AG10803 (cell line): ENCODE measurements around the gene ANP32B.

Experiments used
- DNase-seq: peaks from one replicate; pipeline ENCODE4 v3.0.0; 2010; ENCODE audit warnings: low read depth
- H3K4me3 ChIP-seq: 2 replicates; pipeline ENCODE4 v1.5.1; 2011; ENCODE audit warnings: mild to moderate bottlenecking, low read length, control low read depth
- TF ChIP-seq, protein P1 (sequence below): conservative IDR thresholded peaks from 2 replicates; pipeline ENCODE4 v1.5.1; 2011; ENCODE audit warnings: mild to moderate bottlenecking, low read length, control low read depth, inconsistent platforms

The ANP32B gene

DNA sequence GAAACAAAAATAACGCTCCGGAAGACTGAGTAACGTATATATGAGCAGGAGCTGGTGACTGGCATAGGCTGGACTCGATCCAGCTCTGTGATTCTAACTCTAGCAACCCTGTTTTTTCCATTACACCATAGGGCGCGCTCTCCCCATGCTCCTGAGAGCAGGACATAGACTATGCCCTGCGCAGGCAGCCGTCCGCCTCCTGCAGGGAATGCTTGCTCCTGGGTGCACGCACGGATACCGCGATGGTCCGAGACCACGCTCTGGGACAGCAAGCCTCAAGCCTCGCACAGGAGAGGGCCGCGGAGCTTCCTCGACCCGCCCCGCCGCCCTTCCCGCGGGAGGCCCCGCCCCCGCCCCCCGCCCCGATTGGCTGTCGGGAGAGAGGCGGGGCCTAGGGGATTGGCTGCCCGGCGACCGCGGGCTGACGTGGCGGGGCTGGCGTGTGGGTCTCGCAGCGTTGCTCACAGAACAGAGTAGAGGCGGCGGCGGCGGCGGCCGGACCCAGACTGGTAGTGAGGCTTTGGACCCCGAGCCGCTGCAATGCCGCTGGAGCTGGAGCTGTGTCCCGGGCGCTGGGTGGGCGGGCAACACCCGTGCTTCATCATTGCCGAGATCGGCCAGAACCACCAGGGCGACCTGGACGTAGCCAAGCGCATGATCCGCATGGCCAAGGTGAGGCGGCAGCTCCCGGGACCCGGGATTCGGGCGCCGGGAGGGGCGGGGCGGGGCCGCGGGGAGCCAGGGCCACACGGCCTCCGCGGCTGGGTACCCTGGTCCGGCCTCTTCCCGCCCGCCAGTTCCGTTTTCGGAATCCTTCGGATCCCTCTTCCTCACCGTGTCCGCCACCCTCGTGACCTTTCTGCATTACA is 73.4 kb downstream of the ANP32B start, which contains the start of gene NANS:
Gene NANS, plus strand, starts transcription at position 464 of the 869 bp plus-strand sequence. Its CDS starts 77 bp downstream, at position 541.
- H3K4me3 ChIP-seq, result peak within 1 kb of the TSS; percentile 85
- peak; percentile 88 for DNase-seq
- TF ChIP-seq, protein P1, sequence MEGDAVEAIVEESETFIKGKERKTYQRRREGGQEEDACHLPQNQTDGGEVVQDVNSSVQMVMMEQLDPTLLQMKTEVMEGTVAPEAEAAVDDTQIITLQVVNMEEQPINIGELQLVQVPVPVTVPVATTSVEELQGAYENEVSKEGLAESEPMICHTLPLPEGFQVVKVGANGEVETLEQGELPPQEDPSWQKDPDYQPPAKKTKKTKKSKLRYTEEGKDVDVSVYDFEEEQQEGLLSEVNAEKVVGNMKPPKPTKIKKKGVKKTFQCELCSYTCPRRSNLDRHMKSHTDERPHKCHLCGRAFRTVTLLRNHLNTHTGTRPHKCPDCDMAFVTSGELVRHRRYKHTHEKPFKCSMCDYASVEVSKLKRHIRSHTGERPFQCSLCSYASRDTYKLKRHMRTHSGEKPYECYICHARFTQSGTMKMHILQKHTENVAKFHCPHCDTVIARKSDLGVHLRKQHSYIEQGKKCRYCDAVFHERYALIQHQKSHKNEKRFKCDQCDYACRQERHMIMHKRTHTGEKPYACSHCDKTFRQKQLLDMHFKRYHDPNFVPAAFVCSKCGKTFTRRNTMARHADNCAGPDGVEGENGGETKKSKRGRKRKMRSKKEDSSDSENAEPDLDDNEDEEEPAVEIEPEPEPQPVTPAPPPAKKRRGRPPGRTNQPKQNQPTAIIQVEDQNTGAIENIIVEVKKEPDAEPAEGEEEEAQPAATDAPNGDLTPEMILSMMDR, result no peak

DNA sequence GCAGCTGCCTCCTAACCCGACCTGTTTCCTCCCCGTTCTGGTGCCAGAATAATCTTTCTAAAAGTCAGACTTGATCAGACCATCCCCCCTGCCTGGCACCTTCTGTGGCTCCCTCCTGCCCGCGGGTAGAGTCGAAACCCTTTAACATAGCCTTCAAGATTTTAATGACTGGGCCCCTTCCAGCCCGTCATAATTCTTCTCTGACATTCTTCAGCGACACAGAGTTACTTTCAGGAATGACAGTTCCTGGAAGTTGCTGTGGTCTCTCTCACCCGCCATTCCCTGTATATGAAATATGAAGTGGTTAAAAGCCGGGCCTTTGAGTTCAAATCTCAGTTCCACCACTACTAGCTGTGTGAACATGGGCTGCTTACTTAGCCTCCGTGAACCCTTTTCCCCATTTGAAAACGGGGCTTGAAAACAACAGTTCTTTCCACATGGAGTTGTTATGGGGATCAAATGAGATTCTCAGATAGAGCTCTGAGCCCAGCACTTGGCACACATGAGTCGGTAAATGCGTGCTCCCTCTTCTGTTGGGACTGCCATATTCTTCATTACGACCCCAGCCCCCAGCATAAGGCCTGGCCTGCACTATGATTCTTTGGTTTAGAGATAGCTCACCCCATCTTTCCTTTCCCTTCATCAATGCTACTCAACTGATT is 74.1 kb downstream of the ANP32B start:
- TF ChIP-seq, protein P1, result no peak; the same call in 1 of the 2 replicates
- DNase-seq, result peak; percentile 19

DNA sequence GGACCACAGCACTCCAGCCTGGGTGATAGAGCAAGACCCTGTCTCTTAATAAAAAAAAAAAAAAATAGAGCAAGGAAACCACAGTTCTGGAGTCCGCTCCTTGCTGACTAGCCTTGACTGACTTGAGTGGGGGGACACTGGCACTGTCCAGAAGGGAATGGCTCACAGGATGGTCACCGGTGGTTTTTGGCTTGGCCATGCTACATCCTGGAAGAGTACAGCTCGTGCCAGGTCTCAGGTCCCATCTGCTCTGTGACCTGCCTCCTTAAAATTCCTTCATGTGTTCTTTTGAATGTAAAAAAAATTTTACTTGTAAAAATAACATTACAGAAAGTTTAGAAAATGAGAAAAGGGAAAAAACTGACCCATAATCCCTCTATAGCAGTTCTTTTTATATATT is 79.0 kb downstream of the ANP32B start:
- DNase-seq, result no peak
- no peak overlapping the region for H3K4me3 ChIP-seq
- TF ChIP-seq, protein P1, result no peak

More for the DNA sequence above, 74.1 kb downstream of the ANP32B start:
- H3K4me3 ChIP-seq, result peak overlapping the region; percentile 85

DNA sequence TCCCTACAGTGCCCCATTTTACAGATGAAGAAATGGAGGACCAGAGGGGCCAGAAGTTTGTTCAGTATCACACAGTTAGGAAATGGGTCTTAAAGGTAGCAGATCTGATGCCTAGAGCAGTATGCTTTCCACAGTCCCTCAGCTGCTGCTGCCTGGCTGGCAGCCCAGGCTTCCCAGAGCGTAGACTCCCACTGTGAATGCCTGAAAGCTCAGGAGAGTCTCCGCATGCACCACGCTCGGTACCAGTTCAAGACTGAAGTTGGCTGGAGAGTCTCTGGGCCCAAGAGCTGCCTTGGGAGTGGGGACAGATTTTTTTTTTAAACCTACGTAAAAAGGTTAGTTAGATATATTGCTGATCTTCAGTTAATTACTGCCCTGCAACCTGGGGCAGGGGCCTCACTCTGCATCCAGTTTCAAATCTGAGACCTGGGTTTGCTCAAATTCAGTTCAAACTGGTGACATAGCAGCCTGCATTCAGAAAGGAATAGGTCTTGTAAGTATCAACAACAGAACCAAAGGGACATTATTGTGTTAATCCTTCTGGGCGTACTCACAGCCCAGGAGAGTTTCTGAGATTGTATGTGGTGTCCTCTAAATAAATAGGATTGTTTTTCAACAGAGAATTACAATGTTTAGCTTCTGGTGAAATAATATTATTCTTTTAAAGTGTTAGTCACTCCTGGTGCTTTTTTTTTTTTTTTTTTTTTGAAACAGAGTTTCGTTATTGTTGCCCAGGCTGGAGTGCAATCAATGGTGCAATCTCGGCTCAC is 81.7 kb downstream of the ANP32B start:
- TF ChIP-seq, protein P1, result no peak
- H3K4me3 ChIP-seq, result no peak overlapping the region
- DNase-seq, result no peak
